A172 (cell line): ENCODE data around the gene PYM1. TPM values are rescaled to one million over a fixed set of nuclear protein-coding genes. Genes with fewer than 3 reads are reported as not detected.

ENCODE experiments used
- DNase-seq: peaks from one replicate; pipeline ENCODE4 v3.0.0-alpha.2; 2015; ENCODE audit warnings: low spot score
- total RNA-seq: library from RNA; depleted of rRNA; stranded (reverse); fragments of >200 nt; shearing (Covaris generic); gene quantifications from 2 replicates; pipeline ENCODE4 v1.2.3, GENCODE V29; 2014; rRNA removed

The PYM1 gene
- total RNA-seq: 37.0 and 52.5 TPM in 2 replicates

DNA sequence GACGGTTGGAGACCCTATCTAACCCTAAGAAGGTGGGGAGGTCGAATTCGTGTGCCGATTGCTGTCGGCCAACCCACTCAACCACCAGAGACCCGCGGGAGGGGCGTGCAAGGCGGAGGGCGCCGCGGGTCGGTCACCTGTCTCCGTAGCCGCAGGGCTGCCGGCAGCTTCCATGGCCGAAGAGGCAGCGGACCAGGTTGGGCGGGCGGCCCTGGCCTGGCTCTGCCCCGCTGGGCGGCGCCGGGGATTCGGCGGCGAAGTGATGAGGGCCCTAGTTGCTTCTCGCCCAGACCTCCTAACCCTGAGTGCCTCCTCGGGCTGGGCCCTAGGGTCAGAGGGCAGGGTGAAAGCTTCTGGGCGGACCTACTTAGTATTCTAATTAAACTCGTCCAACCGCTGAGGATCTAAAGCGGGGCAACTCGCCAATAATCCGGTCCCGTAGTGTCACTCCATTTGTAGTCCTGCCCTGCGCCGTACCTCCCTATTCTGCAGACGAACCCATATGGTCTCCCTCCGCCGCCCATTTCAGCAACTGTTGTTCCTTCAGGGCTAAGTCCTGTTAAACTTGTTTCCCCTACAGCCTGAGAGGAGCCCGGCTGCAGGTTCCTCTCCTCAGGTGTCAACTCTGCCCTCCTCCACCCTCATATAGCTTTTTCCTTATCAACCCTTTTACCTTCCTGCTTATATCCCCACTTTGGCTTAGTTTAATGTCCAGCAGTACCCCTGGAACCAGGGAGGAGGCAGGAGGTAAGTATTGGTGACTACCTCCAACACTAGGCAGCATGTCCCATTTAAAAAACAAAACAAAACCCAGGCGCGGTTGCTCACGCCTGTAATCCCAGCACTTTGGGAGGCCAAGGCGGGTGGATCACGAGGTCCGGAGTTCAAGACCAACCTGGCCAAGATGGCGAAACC is at the start of gene PYM1:
PYM1 (minus strand) TSS at position 307 of the 915 bp plus-strand sequence; CDS start at position 174, 133 bp downstream.
- peak; percentile 51 for DNase-seq

DNA sequence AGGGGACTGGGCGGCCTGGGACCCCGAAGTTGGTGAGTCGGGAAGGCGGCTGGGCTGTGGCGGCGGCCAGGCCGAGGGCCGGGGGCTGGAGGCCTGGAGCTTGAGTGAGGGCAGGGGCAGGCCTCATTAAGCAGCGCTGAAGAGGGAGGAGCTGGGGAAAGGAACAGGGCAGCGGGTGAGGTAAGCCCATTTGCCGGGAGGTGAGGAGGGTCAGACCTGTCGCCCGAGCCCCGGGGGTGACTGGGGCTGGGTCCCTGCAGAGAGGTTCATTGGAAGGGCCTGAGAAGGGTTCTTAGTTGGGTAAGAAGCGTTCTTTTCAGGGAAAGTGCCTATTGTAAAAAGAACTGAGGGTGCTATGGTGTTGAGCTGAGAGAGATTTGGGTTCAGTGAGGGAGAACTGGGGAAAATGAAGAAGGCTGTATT is 46.6 kb upstream of the PYM1 start:
- peak; percentile 33 for DNase-seq

DNA sequence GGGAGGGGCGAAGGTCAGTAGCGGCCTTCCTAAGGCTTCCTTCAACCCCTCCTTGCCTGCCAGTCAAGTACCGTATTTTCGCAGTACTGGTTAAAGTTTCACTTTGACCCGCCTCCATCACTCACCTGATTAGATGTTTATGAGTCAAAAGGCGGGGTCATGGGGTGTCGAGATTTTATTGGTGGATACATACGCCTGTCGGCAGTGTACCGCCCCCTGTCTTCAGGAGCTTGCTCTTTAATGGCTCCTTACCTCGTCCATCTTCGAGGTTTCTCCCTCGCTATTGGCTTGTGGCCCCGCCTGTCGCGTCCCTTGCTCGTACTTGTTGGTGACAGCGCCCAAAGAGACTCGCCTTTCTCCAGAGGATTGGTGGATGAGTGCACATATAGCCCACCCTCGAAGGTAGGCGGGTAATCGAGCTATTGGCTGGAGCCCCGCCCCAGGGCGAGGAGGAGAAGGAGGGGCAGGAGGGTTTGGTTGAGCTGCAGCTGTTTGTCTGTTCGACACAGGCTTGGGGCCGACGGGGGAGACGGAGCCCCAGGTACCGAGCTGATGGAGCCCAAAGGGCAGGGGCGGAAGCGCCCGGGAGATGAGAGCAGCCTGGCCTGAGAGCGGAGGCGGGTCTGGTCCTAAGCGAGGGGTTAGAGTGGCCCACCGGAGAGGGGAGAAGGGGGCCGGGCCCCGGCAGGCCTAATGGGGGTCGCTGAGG is 46.1 kb upstream of the PYM1 start, which contains the start of gene RAB5B:
RAB5B (plus strand) TSS at position 480 of the 709 bp plus-strand sequence. CDS start 12,883 bp downstream, outside the sequence.
- DNase-seq: peak; percentile 100

DNA sequence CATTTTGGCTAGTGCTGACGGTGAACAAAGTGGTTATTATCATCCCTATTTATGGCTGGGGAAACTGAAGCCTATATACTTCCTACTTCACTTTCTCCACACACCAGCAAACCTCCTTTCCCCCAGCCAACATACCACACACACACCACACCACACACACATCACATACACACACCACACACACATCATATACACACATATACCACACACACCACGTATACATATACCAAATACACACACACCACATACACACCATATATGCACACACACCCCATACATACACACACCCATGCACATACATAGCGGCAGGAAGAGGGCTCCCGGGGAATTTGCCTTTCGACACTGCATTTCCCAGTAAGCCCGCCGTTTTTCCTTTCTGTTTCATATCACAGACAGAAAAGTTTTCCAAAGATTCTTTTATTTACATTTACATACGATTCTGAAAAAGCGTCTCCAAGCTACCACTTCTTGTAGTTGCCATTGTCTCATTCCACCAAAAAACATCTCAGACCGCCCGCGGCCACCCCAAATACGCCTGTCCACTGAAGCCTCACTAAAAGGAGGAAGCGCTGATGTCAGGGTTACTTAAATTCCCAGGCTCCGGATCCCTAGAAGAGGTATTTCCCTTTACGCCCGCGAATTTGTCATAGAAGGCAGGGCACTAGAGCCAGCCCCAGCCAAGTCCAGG is 45.4 kb upstream of the PYM1 start:
- DNase-seq: peak; percentile 12

DNA sequence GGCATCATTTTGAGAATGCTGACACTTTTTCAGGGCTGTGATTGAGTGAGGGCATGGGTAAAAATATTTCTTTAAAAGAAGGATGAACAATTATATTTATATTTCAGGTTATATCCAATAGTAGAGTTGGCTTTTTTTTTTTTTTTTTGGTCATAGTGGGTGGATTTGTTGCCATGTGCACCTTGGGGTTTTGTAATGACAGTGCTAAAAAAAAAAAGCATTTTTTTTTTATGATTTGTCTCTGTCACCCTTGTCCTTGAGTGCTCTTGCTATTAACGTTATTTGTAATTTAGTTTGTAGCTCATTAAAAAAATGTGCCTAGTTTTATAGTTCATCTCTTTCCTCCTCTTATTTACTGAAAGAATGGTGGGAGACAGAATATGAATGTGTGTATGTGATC is 44.8 kb upstream of the PYM1 start:
- DNase-seq: no peak

DNA sequence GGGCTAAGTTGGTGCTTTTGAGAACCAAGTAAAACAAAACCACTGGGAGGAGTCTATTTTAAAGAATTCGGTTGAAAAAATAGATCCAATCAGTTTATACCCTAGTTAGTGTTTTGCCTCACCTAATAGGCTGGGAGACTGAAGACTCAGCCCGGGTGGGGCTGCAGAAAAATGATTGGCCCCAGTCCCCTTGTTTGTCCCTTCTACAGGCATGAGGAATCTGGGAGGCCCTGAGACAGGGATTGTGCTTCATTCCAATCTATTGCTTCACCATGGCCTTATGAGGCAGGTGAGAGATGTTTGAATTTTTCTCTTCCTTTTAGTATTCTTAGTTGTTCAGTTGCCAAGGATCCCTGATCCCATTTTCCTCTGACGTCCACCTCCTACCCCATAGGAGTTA is 44.3 kb upstream of the PYM1 start:
- peak; percentile 85 for DNase-seq

DNA sequence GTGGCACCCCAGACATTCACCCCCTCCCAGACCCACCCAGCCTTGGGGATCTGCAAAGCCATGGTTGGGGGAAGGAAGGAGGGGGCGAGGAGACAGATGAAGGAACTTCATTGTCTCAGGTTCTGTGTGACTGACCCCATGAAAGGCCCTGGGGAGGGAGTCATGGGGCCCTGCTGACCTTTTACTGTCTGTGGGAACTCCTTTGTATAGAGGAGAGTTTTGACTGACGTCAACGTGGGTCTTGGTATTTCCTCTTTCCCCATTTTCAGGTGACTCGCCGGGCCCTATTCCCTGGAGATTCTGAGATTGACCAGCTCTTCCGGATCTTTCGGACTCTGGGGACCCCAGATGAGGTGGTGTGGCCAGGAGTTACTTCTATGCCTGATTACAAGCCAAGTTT is 43.1 kb upstream of the PYM1 start:
- no peak for DNase-seq

DNA sequence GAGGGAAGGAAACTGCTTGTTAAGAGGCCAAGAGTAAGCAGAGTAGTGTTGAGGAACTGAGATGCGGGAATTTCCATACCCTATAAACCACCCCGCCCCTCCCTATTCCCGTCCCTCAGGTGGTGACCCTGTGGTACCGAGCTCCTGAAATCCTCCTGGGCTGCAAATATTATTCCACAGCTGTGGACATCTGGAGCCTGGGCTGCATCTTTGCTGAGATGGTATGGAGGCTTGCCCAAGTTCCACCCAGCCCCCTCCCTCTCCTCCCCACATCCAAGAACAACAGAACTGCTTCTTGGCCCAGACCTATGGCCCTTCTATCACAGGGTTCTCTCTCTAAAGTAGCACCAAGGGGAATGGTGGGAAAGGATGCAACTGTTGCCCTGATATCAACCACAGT is 41.7 kb upstream of the PYM1 start:
- no peak for DNase-seq

DNA sequence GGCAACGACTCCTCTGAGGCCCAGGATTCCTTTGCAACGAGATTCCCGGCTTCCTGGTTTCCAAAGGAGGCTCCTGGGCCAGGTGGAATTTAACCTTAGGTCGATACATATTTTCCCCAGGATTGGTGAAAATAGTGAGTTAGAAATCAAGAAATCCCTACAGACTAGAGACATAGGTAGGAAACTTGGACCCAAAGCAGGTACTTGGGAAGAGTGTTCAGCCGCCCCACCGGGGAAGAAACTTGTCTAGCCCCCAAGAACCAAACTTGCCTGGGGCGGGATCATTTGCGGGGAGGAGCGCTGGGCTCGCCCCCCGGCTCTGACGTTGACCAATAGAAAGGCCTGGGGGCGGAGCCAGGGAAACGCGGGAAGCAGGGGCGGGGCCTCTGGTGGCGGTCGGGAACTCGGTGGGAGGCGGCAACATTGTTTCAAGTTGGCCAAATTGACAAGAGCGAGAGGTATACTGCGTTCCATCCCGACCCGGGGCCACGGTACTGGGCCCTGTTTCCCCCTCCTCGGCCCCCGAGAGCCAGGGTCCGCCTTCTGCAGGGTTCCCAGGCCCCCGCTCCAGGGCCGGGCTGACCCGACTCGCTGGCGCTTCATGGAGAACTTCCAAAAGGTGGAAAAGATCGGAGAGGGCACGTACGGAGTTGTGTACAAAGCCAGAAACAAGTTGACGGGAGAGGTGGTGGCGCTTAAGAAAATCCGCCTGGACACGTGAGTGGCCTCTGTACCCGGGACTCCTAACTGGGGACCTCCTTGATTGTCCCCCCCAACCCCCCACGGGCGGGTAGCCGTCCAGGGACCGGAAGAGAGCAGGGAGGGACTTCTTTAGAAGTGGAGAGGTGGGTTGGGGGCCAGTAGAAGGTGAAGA is 39.0 kb upstream of the PYM1 start, which contains the start of gene CDK2:
CDK2 (plus strand) TSS at position 423 of the 874 bp plus-strand sequence; CDS start at position 602, 179 bp downstream.
- DNase-seq: peak; percentile 68

DNA sequence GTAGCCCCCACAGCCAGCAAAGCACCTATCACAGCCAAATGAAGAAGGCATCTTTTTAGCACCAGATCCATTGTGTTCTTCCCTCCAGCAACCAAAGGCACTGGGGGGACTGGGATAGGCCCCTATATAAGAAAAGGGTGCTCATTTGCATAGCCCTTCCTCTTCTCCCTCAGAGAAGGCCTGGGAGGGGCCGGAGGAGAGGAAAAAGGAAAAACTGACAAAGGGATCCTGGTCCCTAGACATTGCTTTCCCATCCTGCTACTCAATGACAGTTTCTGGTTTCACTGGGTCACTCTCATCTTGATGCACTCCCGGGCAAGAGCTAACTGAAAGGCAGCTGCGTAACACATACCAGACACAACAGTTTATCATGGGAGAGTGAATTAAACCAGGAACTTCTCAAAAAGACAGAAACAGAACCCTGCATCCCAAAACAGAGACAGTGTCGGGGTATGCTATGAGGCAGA is 38.3 kb upstream of the PYM1 start, which contains the start of gene PMEL:
PMEL (minus strand) TSS at position 102 of the 467 bp plus-strand sequence; CDS start at position 71, 31 bp downstream.
- DNase-seq: no peak

DNA sequence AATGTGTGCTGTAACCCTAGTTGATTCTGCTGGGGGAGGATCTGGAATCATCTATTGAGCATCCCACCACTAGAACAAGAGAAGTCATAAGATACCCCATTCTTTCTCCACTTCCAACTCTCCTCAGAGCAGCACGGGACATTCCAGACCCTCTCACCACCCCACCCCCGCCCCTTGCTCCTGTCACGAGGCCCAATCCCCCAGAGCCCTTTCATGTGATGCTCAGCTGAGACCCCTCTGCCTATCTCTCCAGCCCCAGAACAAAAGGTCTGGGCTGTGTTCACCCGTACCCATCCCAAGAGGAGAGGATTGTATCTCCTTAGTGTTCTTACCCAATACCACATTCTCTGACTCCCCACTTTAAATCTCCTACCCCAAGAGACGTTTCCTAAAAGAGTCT is 37.5 kb upstream of the PYM1 start:
- no peak for DNase-seq

DNA sequence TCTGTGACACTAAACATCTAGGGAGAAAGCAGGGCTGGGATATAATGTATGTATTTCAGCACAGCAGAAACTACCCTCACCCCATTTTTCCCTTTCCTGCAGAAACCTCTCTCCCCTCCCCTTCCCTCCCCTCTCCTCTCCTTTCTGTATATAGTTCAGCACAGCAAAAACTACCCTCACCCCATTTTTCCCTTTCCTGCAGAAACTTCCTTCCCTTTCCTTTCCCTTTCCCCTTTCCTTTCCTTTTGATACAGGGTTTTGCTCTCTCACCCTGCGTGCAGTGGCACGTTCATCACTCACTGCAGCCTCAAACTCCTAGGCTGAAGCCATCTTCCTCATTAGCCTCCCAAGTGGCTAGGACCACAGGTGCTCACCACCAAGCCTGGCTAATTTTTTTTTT is 36.1 kb upstream of the PYM1 start:
- no peak for DNase-seq

DNA sequence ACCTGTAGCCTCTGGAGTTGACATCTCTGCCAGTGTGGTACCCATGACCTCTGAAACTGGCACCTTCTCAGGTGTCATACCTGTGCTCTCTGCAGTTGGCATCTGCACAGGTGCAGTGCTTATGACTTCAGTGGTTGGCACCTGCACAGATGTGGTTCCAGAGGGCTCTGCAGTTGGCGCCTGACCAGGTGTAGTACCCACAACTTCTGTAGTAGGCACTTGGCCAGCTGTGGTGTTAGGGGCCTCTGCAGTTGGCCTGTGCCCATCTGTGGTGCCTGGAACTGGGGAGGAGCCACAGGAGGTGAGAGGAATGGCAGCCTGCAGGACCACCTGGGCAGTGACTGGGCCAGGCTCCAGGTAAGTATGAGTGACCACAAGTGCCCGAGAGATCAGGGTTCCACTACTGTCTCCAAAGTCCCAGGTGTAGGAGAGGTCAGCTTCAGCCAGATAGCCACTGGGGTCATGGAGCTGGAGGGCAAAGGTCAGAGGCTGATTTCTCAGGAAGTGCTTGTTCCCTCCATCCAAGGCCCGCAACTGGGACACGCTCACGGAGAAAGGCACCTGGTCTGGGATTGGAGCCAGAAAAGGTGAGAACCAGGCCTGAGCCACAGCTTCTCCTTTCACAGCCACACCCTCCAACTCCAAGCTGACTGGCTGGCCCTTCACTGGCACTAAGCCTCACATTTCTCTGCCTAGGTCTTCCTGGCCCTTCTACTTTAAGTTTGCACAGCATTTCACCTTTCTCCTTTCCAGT is 29.6 kb upstream of the PYM1 start:
- DNase-seq: no peak

DNA sequence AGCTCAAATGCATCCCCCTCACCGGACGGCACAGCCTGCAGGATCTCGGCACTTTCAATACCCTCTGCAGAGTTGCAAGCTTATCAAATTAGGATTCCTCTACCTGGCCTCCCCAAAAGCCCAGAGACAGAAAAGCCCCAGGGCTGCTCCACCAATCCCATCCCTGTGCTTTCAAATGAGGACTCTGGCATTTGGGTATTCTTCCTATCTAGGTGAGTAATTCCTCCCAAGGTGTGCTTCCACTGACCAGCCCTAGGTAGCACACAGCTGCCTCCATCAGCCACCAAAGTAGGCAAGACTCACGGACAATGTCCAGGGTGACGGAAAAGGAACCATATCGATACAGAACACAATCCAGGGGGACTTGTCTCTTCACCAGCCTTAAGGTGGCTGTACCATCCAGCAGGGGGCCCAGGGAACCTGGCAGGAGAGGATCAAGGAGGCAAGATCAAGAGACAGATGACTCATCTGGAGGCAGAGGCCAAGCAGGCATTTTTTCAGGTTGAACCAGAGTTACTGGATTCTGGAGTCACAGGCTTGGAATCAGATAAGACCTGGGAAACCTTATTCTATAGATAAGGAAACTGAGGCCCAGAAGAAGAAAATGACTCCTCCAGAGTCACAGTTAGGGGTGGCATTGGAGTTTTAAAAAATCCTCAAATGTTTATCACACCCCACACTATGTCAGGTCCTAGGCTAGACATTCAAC is 28.3 kb upstream of the PYM1 start:
- peak; percentile 65 for DNase-seq

DNA sequence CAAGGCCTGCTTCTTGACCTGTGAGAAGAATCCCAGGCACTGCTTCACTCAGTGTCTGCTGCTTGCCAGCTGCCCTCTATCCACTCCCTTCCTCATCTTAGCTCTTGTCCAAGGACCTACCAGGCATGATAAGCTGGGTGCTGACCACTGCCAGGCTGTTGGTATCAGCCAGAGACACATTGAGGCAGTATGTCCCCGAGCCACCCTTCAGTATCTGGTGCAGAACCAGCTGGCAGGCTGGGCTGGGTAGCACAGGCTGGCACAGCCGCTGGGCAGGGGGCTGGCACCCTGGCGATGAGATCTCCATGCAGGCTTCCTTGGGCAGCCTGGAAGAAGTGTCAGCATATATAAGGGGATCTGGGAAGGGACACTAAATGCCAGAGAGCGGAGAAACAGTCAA is 27.6 kb upstream of the PYM1 start:
- no peak for DNase-seq

DNA sequence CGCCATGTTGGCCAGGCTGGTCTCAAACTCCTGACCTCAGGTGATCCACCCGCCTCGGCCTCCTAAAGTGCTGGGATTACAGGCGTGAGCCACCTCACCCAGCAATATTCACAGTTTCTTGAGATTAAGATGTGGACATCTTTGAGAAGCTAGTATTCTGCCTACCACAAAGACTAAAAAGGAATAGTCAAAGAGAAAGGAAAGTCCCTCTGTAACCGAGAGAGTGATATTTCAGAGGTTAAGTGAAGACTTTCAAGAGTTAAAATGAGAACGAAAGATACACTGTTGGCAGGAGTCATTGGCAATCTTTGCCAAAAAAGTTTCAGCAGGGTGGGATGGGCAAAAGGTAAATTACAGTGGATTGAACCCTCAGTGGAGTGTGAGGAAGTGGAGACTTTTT is 18.9 kb upstream of the PYM1 start:
- no peak for DNase-seq

DNA sequence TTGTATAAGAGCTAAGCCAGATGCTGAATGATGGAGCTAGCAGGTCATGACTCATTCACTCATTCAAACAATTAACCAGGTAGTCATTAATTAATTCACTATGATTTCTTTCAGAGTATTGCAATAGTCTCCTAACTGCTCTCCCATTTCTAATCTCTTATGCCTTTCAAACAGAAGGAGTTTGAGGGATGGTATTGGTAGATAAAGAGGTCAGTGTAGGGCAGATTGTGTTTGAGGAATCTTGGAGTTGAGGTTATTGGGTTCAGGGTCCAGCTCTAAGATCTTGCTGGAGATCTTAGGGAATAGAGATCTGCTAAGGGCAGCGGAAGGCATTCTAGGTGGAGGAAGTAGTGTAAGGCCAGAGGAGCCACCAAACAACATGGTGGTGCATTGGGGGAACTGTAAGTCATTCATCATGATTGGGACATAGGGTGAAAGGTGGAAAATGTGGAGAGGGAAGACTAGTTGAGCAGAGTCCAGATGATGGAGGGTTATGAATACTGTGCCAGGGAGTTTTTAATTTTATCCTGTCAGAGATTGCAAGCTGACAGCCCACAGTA is 15.0 kb upstream of the PYM1 start:
- DNase-seq: no peak

DNA sequence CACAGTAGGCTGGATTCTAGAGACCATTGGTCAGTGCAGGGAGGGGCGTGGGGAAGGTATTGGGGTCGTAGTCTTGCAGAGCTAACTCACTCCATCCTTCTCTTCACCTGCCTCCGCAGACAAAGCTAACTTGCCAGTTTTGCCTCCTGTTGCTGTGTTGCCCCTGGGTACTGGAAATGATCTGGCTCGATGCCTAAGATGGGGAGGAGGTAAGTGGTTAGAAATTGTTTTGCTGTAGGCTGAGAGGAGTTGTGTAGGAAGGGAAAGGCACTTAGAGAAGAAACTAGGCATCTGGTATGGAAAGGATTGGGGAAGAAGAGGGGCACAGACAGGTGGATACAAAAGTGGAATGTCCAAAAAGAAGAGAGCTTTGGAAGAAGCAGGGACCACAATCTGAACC is 14.4 kb upstream of the PYM1 start:
- DNase-seq: no peak
